Lower leg skin (tissue), 4 donors: ENCODE measurements around the gene SMARCB1. TPM values are rescaled to one million over a fixed set of nuclear protein-coding genes. Genes with fewer than 3 reads are reported as not detected.
A peak's percentile ranks its signal among the peaks of the same experiment; 100 is the strongest.

ENCODE experiments used
- DNase-seq, 2 donors: peaks; one replicate each; pipeline ENCODE4 v3.0.0-alpha.2; 2019; ENCODE audit warnings: low spot score in 2 of 2
- H3K4me3 ChIP-seq: fragments of 200-600 bp; sonication (generic); 2 replicates; pipeline ENCODE4 v1.5.1; 2017; ENCODE audit warnings: mild to moderate bottlenecking, low read depth; ENCODE audit not compliant: poor library complexity, severe bottlenecking
- POLR2A ChIP-seq, 2 donors: fragments of 450-650 bp; IDR thresholded peaks; one replicate each; pipeline ENCODE4 v1.6.1; 2016 to 2017; ENCODE audit warnings: antibody characterized with exemption in 2 of 2, mild to moderate bottlenecking in 1 of 2, moderate library complexity in 1 of 2
- WGBS, 2 donors: methylation state at CpG; one replicate each; pipeline ENCODE4 v1.1.5; 2018; 5-methylcytosine and 5-hydroxymethylcytosine counted together
- intact Hi-C: fragments of 100-400 bp; cut with DNase I; formaldehyde crosslinking; loops from one replicate; pipeline ENCODE4 v1.15.0; 2023; ENCODE audit warnings: low total_unique reads
- total RNA-seq, 4 donors: library from RNA; depleted of rRNA; stranded (reverse); fragments of >200 nt; gene quantifications; one replicate each; pipeline ENCODE4 v1.1.0, GENCODE V29; 2016
- TF ChIP-seq, protein P1 (sequence below), 3 donors: fragments of 450-650 bp; IDR thresholded peaks; one replicate each; pipeline ENCODE4 v1.5.1; 2016; ENCODE audit warnings: antibody characterized with exemption in 3 of 3, mild to moderate bottlenecking in 3 of 3, moderate library complexity in 2 of 3

The SMARCB1 gene
- total RNA-seq, 4 donors from 2014 or later, result 52.2 to 61.6 (median 55.2) TPM

DNA sequence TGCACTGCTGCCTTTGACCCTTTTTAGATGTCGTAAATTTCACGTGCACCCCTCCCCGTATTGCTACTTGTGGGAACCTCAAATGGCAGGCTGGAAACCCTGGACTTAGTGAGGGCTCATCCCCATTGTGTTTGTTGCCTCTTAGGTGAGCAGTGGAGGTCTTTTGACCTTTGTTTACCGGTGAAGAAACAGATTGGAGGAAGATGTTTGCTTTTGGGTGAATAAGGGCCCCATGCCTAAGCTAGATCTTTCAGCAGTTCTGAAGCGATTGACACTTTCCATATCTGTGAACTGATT is 782 bp downstream of the SMARCB1 start:
- H3K4me3 ChIP-seq, result peak overlapping the region; percentile 78
- no peak for TF ChIP-seq POLR2A (IDR thresholded peaks at IDR 0.05)
- TF ChIP-seq, protein P1, sequence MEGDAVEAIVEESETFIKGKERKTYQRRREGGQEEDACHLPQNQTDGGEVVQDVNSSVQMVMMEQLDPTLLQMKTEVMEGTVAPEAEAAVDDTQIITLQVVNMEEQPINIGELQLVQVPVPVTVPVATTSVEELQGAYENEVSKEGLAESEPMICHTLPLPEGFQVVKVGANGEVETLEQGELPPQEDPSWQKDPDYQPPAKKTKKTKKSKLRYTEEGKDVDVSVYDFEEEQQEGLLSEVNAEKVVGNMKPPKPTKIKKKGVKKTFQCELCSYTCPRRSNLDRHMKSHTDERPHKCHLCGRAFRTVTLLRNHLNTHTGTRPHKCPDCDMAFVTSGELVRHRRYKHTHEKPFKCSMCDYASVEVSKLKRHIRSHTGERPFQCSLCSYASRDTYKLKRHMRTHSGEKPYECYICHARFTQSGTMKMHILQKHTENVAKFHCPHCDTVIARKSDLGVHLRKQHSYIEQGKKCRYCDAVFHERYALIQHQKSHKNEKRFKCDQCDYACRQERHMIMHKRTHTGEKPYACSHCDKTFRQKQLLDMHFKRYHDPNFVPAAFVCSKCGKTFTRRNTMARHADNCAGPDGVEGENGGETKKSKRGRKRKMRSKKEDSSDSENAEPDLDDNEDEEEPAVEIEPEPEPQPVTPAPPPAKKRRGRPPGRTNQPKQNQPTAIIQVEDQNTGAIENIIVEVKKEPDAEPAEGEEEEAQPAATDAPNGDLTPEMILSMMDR (IDR thresholded peaks at IDR 0.05), result no peak
- 0 to 1% methylated on average over 5 of the region's 5 CpGs for WGBS, 2 donors
- intact Hi-C loops, result no loop called here
- no peak for DNase-seq

DNA sequence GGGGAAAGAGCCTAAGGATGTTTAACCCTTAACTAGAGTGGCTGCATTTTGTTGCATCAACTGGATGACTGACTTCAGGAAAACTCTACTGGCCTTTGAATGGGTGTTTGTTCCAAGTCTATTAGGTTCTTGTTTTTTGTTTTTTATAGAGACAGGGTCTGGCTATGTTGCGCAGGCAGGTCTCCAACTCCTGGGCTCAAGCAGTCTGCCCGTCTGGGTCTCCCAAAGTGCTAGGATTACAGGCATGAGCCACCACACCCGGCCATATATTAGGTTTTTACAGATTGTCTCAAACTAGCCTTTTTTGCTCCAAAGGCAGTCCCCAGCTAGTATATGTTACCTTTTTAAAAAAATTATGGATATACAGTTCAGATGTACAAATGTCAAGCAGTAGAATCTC is 1.1 kb downstream of the SMARCB1 start:
- WGBS, 2 donors, result 39 to 54% methylated on average over 3 of the region's 3 CpGs
- no peak for DNase-seq
- intact Hi-C loops, result no loop called here

DNA sequence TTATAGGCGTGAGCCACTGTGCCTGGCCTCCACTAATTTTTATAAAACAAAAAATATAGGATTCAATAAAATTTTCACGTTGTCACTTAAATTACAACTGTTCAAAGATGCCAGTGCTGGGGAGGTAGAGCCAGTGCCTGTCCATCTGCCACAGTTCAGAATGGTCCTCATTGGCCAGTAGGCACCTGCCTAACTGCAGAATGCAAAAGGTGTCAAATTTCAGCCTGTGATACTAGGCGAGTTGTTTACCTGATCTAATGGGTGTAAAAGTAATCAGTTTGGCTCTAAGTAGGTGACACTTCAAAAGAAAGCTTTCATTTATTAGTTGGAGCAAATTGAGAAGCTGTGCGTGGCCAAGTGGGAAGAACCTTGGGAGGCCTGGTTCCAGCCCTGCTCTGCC is 2.4 kb downstream of the SMARCB1 start:
- TF ChIP-seq POLR2A (IDR thresholded peaks at IDR 0.05), result no peak
- TF ChIP-seq, protein P1 (IDR thresholded peaks at IDR 0.05), result no peak
- 62 to 72% methylated on average over 4 of the region's 4 CpGs for WGBS, 2 donors
- DNase-seq, result no peak
- intact Hi-C loops, result no loop called here
- H3K4me3 ChIP-seq, result no peak overlapping the region

More for the DNA sequence above, 1.1 kb downstream of the SMARCB1 start:
- no peak overlapping the region for H3K4me3 ChIP-seq
- TF ChIP-seq POLR2A (IDR thresholded peaks at IDR 0.05), result no peak
- TF ChIP-seq, protein P1 (IDR thresholded peaks at IDR 0.05), result no peak

- TF ChIP-seq, protein P1 (IDR thresholded peaks at IDR 0.05), result no peak
- no peak for TF ChIP-seq POLR2A (IDR thresholded peaks at IDR 0.05)
- WGBS, 2 donors, result 87 to 88% methylated on average over 4 of the region's 4 CpGs
- H3K4me3 ChIP-seq, result no peak overlapping the region
- intact Hi-C loops, result no loop called here
- no peak for DNase-seq
Observed at GRCh38 chr22:23789638-23790037, 2.9 kb downstream of the SMARCB1 start.

DNA sequence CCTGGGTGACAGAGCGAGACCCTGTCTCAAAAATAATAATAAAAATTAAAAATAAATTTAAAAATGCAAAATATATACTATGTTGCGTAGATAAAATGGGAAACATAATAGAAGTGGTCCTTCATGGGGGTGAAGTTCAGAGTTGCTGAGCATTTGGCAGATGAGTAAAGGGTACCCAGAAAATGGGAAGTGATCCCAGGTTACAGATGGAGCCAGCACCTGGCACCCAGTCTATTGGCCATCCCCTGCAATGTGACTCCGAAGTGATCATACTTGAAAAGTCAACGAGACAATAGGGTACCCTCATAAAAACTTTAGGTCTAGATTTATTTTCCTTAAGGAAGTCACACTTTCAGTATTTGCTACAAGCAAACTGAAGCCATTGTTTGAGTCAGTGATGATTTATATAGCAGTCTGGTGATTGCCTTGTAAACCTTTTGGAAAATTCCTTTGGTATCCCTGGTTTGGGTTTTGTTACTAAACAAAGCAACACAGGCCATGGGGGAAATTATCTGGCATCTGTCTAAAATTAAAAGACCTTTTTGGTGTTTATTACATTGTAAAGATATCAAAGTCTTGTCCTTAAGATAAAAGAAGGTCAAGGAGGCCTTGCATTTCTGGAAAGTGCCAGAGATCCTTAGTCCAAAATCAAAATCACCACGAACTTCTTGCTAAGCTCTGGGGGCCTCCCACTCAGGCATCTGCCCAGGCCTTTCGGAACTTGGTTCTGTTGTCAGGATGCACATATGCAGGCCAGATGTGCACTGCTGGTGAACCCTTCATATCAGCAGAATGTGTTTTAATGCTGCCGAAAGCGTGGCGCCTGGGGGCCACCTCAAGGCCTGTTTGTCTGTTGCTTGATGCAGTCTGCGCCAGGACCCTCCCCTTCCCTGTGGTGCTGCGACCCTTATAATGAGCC is 4.3 kb downstream of the SMARCB1 start:
- WGBS, 2 donors, result 51 to 65% methylated on average over 11 of the region's 11 CpGs
- DNase-seq, result peak in 1 of 2 donors; percentile 54
- intact Hi-C loops, result no loop called here

More for the DNA sequence above, 4.3 kb downstream of the SMARCB1 start:
- no peak overlapping the region for H3K4me3 ChIP-seq
- TF ChIP-seq, protein P1 (IDR thresholded peaks at IDR 0.05), result no peak
- no peak for TF ChIP-seq POLR2A (IDR thresholded peaks at IDR 0.05)
